GM19452 (cell line): Measurements from ENCODE around the gene LCN15.
"Not testable (repeated sequence)": the region's sequence is repeated elsewhere in the genome, so short reads cannot be mapped to it uniquely, and the experiment has no call there.

Source experiments
- ATAC-seq: cut with Tn5 transposase; IDR thresholded peaks from one replicate; pipeline ENCODE4 v1.9.1; 2021; ENCODE audit not compliant: unreplicated experiment

LCN15 gene

DNA sequence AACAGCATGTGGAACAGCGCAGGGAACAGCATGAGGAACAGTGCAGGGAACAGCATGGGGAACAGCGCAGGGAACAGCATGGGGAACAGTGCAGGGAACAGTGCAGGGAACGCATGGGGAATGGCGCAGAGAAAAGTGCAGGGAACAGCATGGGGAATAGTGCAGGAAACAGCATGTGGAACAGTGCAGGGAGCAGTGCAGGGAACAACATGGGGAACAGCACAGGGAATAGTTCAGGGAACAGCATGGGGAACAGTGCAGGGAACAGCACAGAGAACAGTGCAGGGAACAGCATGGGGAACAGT is 8.2 kb downstream of the LCN15 start:
- ATAC-seq: no peak

DNA sequence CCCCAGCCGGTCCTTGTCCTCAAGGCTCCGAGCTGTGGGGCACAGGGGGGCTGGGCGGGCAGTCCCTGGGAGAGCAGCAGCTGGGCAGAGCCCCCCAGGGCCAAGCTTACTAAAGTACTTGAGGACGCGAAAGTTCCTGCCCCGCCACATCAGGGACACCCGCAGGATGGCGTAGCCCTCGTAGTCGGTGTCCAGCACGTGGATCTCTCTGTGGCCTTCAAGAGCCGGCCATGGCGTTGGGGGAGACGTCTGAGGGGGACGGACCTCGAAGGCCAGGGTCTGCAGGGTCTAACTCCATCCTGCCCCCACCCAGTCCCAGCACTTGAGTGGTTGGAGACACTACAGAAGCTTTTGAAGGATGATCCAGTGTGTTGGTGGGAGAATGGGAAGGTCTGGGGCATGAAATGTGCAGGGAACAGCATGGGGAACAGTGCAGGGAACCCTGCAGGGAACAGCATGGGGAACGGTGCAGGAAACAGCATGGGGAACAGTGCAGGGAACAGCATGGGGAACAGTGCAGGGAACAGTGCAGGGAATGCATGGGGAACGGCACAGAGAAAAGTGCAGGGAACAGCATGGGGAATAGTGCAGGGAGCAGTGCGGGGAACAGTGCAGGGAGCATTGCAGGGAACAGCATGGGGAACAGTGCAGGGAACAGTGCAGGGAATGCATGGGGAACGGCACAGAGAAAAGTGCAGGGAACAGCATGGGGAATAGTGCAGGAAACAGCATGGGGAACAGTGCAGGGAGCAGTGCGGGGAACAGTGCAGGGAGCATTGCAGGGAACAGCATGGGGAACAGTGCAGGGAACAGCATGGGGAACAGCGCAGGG is 8.8 kb downstream of the LCN15 start:
- ATAC-seq: not testable (repeated sequence)

DNA sequence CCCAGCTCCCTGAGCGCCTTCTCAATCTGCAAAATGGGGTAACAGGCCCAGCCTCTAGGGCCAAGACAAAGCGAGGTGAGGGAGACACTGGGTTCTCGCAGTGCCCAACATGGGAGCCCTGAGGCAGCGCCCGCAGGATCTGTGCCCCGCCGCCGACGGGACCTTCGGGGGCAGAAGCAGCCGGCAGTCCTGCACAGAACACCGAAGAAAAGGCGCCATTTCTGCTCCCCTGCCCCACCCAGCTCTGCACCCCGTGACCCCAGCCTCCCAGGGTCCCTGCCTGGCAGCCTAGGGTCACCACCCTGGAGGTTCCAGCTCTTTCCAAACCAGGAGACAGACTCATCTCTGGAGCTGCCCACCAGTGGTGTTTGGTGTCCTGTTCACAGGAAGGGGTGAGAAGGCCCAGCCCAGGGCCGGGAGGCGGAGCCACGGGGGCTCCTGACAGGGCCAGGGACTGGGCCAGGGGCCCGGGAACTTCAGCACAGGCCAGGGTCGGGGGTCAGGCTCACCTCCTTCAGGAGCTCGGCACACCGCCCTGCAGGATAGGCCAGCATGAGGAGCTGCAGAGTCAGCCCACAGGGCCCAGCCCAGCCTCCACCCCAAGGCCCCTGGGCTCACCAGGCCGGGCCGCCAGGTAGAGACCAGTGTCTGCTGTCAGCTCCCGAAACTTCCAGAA is 9.6 kb downstream of the LCN15 start:
- no peak for ATAC-seq

DNA sequence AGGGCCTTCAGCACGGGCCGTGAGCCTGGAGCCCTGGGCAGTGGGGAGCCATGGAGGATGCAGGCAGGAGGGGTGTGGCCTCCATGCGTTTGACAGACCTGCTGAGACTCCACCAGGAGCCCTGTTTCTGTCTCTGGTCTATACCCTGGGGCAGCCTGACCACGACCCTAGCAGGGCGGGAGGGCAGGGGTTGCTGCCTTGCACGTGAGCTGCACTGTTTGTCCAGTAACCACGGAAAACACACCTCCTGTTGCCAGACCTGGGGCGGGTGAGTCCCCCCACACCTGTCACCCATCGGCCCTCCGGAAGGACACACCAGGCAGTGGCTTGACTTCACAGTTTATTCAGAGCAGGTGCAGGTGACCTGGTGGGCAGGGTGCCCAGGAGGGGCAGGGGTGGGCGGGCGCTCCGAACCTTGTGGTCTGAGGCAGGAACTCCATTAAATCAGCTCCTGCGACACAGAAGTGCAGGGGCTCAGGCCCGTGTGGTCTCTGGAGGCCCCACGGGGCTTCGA is 10.2 kb downstream of the LCN15 start:
- no peak for ATAC-seq

DNA sequence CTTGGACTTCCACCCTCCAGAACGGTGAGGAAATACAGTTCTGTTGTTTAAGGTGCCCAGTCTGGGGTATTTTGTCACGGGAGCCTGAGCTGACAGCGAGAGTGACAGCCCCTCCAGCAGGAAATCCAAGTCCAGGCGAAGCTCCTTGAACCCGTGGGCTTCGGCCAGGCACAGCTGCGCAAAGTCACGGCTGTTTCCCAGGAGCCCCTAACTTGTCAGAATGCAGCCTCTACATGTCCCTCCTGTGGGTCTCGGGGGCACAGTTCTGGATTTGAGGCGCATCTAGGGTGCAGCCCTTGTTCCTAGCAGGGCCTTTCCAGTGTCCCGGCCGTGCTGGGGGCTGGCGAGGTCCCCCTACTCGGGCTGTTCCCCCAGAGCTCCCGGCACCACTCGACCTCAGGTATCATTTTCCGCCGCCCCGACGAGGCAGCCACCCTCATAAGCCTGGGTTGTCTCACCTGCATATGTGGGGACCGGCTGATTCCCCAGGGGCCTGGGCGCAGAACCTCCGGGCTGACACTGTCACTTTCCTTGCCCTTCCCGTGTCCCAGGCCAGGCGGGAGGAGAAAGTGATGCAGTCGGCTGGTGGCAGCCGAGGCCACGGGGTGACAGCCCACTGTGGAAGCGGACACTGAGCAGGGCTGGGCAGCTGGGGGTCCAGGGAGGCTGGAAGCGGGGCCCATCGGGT is 10.8 kb downstream of the LCN15 start:
- no peak for ATAC-seq

DNA sequence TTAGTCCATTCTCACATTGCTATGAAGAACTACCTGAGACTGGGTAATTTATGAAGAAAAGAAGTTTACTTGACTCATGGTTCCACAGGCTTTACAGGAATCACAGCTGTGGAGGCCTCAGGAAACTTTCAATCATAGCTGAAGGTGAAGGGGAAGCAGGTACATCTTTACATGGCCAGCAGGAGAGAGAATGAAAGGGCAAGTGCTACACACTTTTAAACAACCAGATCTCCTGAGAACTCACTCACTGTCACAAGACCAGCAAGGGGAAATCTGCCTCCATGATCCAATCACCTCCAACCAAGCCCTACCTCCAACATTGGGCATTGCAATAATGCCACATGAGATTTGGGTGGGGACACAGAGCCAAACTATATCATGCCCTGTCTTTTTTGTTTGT is 12.5 kb downstream of the LCN15 start:
- ATAC-seq: no peak

DNA sequence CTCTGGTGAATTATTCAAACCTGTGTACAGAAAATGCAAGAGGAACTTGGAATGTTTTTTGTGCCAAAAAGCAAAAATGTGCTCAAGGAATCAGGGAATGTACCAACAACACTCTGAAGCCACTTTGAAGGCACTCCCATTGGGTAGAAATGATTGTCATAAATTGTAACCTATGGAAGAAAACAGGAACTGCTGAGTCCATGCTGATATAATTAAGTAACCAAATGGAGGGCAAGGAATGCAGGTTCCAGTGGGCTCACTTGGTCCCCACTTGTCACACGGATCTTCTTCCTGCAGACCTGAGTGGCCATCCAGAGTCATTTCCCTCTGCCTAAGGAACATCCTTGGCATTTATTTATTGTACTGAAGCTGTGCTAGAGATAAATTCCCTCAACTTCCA is 13.1 kb downstream of the LCN15 start:
- no peak for ATAC-seq

DNA sequence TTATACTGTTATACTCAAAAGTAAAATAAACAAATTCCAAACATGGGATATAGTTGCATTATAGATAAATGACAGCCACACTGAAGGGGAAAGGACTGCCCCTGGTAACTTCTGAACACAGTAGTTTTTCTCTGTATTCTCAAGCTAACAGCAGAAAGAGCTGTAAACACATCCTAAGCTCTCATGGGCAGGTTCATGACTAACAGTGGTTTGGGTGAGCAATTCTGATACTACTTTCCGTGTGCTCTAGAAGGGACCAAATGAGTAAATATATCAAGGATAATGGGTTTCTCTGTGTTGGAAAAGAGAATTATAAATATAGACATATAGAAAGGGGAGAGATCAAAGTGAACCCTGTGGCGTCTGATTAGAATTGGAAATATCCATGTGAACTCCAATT is 13.8 kb downstream of the LCN15 start:
- no peak for ATAC-seq

DNA sequence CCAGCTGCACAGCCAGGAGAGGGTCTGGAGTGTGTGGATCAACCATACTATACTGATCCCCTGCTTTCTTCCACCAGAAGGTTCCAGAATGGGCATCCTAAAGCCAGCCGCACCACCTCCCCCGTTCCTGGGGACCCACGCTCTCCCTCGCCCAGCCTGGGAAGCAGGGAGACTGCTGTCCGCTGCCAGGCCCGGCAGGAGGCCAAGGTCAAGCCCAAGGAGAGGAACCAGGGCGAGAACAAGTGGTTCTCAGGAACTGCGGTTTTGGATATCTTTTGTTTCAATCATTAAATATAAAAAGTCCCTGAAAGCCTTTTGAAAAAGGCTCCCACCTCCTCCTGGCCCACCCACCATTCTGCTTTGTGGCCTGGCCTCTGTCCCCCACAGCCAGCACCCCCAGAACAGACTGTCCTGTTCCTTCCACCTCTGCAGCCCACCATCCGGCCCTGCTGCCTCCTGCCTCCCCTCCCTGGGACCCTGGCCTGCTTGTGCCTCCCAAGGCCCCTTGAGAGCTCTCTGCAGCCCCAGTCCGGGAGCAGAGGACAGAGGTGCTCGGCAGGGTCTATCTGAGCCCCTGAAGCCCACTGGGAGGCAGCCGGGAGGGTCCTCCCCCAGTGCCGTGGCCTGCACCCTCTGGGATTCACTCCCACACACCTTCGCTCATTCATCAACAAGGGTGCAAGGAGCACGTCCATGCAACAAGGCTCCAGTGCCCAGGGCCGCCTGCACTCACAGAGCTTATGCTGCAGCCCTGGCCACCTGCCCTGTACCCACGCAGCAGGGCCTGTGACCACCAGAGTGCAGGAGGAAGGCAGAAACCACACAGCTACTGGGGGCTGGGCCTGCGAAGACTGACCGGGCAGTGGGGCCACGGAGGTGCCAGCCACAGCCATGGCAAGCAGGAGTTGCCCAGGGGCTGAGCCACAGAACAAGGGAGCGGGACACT is 15.4 kb downstream of the LCN15 start:
- ATAC-seq: no peak

DNA sequence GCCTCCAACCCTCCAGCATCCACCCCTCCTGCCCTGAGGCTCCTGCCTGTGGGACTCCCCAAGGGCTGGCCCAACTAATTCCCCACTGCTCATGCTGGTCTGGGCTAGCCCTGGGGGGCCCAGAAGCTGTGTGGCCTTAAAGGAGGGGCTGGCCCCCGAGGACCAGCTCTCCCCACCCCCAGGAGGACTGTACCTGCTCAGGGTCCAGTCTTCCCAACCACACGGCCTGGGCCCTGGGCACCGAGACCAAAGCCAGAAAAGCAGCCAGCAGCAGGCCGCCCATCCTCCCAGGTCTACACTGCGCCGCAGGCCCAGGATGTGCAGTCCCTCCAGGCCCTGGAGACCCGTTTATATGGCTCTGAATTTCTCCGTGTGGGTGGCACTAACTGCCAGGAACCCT is 16.1 kb downstream of the LCN15 start, which contains the start of gene LCN6:
Gene LCN6, minus strand, starts transcription at position 325 of the 400 bp plus-strand sequence. Its CDS starts 42 bp downstream, at position 283.
- ATAC-seq: no peak

DNA sequence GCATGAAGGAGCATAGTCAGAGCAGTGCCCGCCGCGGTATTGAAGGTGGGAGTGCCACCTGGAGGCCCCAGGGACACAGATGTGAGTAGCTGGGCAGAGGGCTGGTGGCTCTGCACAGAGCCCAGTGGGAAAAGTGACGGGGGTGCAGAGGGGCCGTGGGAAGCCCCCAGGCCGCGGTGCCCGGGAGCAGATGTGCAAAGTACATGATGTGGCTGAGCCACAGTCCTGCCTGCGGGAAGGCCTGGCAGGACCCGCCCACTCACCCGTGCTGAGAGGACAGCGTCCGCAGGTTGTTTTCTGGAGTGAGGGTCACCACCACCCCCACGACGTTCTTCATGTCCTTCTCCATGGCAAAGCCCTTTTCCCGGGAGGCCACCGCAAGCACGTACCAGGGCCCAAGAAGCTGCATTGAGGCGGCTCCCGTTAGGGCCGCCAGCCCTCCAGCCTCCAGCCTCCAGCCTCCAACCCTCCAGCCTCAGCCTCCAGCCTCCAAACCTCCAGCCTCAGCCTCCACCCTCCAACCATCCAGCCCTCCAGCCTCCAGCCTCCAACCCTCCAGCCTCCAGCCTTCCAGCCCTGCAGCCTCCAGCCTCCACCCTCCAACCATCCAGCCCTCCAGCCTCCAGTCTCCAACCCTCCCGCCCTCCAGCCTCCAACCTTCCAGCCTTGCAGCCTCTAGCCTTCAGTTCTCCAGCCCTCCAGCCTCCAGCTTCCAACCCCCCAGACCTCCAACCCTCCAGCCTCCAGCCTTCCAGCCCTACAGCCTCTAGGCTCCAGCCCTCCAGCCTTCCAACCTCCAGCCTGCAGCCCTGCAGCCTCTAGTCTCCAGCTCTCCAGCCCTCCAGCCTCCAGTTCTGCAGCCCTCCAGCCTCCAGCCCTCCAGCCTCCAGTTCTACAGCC is 16.9 kb downstream of the LCN15 start:
- ATAC-seq: no peak

DNA sequence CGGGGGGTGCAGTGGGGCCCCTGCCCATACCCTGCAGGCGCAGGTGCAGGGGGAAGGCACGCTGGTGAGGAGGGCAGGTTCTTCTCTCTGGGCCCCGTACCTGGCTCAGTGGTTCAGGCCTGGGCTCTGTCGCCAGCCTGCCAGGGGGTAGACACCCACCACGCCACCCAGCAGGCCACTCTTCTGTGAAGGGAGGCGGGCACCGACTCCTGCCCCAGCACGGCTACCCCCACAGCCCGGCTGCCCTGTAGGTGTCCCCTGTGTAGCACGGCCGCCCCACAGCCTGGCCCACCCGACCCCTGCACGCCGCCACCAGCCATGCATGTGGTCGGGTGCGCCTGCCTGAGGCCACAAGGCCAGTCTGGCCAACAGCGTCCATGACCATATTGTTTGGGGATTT is 17.7 kb downstream of the LCN15 start:
- ATAC-seq: no peak

DNA sequence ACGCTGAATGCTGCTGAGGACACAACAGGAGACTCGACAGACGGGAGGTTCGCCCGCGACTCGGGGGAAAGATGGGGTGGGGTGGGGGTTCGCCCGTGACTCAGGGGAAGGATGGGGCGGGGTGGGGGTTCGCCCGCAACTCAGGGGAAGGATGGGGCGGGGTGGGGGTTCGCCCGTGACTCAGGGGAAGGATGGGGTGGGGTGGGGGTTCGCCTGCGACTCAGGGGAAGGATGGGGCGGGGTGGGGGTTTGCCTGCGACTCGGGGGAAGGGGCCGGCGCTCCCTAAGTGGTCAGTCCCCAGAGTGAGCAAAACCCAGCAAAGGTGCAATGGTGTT is 18.2 kb downstream of the LCN15 start:
- no peak for ATAC-seq

DNA sequence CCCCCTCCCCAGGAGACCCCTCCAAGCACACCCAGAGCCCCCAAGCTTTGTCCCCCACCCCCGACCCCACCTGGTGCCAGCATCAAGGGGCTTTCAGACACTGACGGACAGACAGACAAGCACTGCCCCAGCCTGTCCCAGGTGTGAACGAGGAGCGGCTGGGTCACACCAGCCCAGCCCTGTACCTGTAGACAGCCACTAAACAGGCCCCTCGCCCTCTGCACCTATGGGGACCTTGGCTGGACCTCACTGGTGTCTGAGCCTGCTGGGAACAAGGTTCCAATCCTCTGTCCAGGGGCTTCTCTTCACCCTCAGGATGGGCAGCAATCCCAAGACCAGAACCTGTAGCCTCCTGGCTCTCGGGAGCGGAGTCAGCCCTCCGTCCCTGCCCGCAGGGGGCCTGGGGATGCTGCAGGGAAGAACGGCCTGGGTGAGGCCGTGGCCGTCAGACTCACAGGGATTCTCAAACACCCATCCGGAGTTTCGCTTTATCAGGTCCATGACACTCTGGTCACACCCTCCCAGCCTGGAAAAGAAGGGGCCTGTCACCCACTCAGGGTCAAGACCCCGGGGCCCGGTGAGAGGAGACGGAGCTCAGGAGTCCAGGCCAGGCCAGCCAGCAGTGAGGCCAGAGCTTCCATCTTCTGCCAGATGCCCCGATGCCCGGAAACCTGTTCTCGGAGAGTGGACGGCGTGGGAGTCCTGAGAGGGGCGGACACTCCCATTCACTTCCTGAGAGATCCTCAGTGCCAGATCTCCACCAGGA is 18.7 kb downstream of the LCN15 start:
- no peak for ATAC-seq

DNA sequence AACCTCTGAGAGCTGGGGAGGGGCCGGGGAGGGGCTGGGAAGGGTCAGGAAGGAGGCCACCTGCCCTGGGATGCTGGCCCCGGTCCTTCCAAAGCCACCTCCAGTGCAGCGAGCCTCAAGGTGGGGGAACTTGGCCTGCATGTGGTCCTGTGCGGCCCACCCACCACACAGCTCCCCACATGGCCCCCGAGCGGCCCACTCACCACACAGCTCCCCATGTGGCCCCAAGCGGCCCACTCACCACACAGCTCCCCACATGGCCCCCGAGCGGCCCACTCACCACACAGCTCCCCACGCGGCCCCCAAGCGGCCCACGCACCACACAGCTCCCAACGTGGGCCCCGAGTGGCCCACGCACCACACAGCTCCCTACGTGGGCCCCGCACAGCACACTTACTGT is 19.5 kb downstream of the LCN15 start:
- ATAC-seq: no peak

DNA sequence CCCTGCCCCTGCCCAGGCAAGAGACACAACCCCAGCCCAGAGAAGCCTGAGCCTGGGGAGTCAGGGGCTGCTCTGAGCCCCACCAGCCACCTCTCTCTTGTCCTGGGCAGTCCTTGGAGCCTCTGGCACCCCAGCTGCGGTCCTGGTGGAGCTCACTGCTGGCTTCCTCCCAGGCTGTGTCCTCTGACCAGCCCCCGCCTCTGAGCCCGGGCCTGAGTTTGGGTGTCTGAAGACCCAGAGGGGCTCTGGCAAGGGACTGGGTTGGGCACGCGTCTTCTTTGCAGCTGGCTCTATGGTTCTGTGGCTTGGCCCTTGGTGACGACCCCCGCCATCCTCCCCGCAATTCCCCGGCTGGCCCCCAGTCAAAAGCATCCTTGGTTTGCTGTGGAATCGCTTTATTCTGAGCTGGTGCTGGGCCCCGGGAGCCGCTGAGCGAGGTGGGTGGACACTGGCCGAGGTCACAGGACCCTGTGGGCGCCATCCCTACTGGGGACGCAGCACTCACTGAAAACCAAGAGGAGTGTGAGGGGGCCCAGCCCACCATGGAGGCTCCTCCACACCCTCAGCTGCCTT is 20.6 kb downstream of the LCN15 start:
- ATAC-seq: no peak

DNA sequence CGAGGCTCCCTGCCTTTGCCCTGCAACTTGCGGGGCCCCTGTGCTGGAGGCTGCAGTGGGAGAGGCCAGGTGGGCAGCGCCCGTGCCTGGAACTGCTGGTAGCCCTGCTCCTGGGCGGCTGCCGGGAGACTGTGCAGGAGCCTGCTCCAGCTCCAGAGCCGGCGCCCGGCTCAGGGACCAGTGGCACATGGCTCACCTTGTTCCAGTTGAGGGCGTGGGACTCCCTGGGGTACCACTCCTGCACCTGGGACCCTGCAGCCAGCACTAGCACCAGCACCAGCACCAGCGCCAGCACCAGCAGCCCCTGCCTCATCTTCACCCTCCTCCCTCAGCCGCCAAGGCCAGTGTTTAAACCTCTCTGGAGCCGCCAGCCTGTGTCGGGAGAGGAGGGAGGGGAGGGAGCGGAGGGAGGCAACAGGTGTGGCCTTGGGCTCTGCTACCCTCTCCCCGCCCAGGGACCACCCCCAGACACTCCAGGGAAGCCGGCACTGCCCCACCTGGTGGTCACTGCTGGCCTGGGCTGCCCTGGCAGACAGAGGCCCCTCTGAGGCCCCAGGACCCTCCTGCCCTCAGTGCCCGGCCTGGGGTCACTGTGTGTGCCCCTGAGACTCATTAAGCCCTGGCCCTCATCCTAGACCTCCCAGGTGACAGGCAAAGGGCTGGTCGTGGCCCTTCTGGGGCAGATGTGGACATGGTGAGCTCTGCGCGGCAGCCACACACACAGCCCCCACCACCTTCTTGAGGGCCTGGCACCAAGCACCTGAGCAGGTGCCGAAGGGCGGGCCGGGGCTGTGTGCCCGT is 21.5 kb downstream of the LCN15 start, which contains the start of gene LCN10:
Gene LCN10, minus strand, starts transcription at position 350 of the 801 bp plus-strand sequence. Its CDS starts 37 bp downstream, at position 313.
- no peak for ATAC-seq
